Upper lobe of right lung (tissue), 1 donor: Measurements from ENCODE around the gene BRINP2. TPM values are rescaled to one million over a fixed set of nuclear protein-coding genes. Genes with fewer than 3 reads are reported as not detected.

ENCODE experiments used
- ATAC-seq: fragments of 200-7000 bp; cut with Tn5 transposase; one replicate; pipeline ENCODE4 v1.9.1; 2020; ENCODE audit warnings: mild to moderate bottlenecking, moderate library complexity
- DNase-seq: peaks from one replicate; pipeline ENCODE4 v3.0.0-alpha.2; 2020
- H3K27ac ChIP-seq: fragments of 200-600 bp; one replicate; pipeline ENCODE4 v1.8.0; 2022
- H3K27me3 ChIP-seq: fragments of 200-600 bp; one replicate; pipeline ENCODE4 v1.8.0; 2022; ENCODE audit warnings: mild to moderate bottlenecking
- H3K36me3 ChIP-seq: fragments of 200-600 bp; one replicate; pipeline ENCODE4 v1.8.0; 2022
- H3K4me1 ChIP-seq: fragments of 200-600 bp; one replicate; pipeline ENCODE4 v1.8.0; 2022
- H3K4me3 ChIP-seq: fragments of 200-600 bp; one replicate; pipeline ENCODE4 v1.8.0; 2022; ENCODE audit warnings: mild to moderate bottlenecking
- H3K9me3 ChIP-seq: fragments of 200-600 bp; one replicate; pipeline ENCODE4 v1.8.0; 2022
- CTCF ChIP-seq: fragments of 200-600 bp; IDR thresholded peaks from one replicate; pipeline ENCODE4 v1.8.0; 2022; ENCODE audit warnings: antibody characterized with exemption
- intact Hi-C: fragments of 100-400 bp; cut with DNase I; formaldehyde crosslinking; loops from one replicate; pipeline ENCODE4 v1.11.0; 2022
- total RNA-seq: library from RNA; stranded (reverse); fragmentation: NEBNext Ultra II Directional; extraction: Animal tissue kit (Norgen Biotek cat#: 25700); gene quantifications from one replicate; pipeline ENCODE4 v1.2.1, GENCODE V29; 2021
- donor health status: DM: no; HTN: yes; CAD: no; lungs with severe emphysema.

The BRINP2 gene
- total RNA-seq, 1 donor from 2014 or later: not detected

- intact Hi-C loops: no loop called here
- DNase-seq (no peak), ATAC-seq (no peak)
These were observed 32.4 kb upstream of the BRINP2 start for GRCh38 chr1:177138347-177138746.

GRCh38 chr1:177142010-177142409 lies 28.7 kb upstream of the BRINP2 start:
- TF ChIP-seq CTCF: no peak
- DNase-seq (no peak), ATAC-seq (no peak)
- Histone ChIP-seq H3K27me3 (no peaks in the 10 kb centered on the region), H3K4me1 (no peaks in the 10 kb centered on the region), H3K27ac (no peak overlapping the region), H3K36me3 (no peaks in the 10 kb centered on the region), H3K9me3 (no peaks in the 10 kb centered on the region), H3K4me3 (no peak overlapping the region)
- intact Hi-C loops: no loop called here

More at GRCh38 chr1:177138347-177138746, 32.4 kb upstream of the BRINP2 start:
- Histone ChIP-seq H3K27ac (no peak overlapping the region), H3K4me3 (no peak overlapping the region), H3K4me1 (no peaks in the 10 kb centered on the region), H3K27me3 (no peaks in the 10 kb centered on the region), H3K36me3 (no peaks in the 10 kb centered on the region), H3K9me3 (no peaks in the 10 kb centered on the region)
- TF ChIP-seq CTCF: no peak

GRCh38 chr1:177142791-177143271 lies 27.9 kb upstream of the BRINP2 start:
- no peak for ATAC-seq
- no peak overlapping the region for H3K4me3 ChIP-seq
- no peaks in the 10 kb centered on the region for H3K9me3 ChIP-seq
- H3K27me3 ChIP-seq: no peaks in the 10 kb centered on the region
- no peak for DNase-seq
- H3K4me1 ChIP-seq: no peaks in the 10 kb centered on the region
- no peak for TF ChIP-seq CTCF
- H3K27ac ChIP-seq: no peak overlapping the region
- no peaks in the 10 kb centered on the region for H3K36me3 ChIP-seq
- intact Hi-C loops: no loop called here

- intact Hi-C loops: no loop called here
- no peak for TF ChIP-seq CTCF
- no peak overlapping the region for H3K27ac ChIP-seq
- no peaks in the 10 kb centered on the region for H3K27me3 ChIP-seq
- H3K36me3 ChIP-seq: no peaks in the 10 kb centered on the region
- no peaks in the 10 kb centered on the region for H3K9me3 ChIP-seq
- ATAC-seq (no peak), DNase-seq (no peak)
- H3K4me1 ChIP-seq: no peaks in the 10 kb centered on the region
- H3K4me3 ChIP-seq: no peak overlapping the region
These were observed 25.4 kb upstream of the BRINP2 start for GRCh38 chr1:177145106-177146070.

GRCh38 chr1:177146499-177146898 lies 24.3 kb upstream of the BRINP2 start:
- intact Hi-C loops: no loop called here
- Histone ChIP-seq H3K4me1 (no peaks in the 10 kb centered on the region), H3K36me3 (no peaks in the 10 kb centered on the region), H3K4me3 (no peak overlapping the region), H3K27ac (no peak overlapping the region), H3K27me3 (no peaks in the 10 kb centered on the region), H3K9me3 (no peaks in the 10 kb centered on the region)
- no peak for ATAC-seq
- no peak for TF ChIP-seq CTCF
- no peak for DNase-seq
